ENCODE results near the gene LMF1. TPM values are rescaled to one million over a fixed set of nuclear protein-coding genes. Genes with fewer than 3 reads are reported as not detected.

Gene LMF1
- total and polyA plus RNA-seq, 9 of the 15 experiments (the other 6 are each of a cell fraction or from before 2014, with no cell fraction given): 0.11 to 1.6 (median 0.55) TPM; not detected in 1

DNA sequence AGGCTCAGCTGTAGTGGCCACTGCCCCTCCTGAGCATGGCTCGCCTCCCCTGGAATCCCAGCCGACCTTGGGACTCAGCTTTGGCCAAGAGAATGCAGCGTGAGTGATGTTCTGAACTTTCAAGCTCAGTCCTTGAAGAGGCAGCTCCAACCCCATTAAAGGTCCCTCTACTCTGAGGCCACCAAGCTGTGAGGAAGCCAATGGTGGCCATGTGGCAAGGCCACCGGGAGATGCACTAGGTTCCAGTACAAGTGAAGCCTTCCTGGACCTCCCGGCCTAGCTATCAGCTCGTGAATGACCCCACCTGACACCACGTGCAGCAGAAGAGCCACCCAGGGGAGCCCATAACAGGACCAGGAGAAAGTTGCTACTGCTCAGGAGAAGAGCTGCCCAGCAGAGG is 88.5 kb downstream of the LMF1 start:
- peaks cover 13% of the 10 kb centered on the region for H4K20me1 ChIP-seq (replicated peaks; ENCODE audit: control insufficient read depth, insufficient read depth, low read length)
- H3K79me2 ChIP-seq (ENCODE audit: control insufficient read depth, insufficient read depth, low read length): no peaks in the 10 kb centered on the region
- no peak overlapping the region for H3K4me3 ChIP-seq
- DNase-seq (ENCODE audit: extremely low read depth in 1 of 4, low spot score in 3 of 4): no peak
- H3K9me3 ChIP-seq (replicated peaks; ENCODE audit: control insufficient read depth, insufficient read depth, low read depth, low read length): no peaks in the 10 kb centered on the region
- intact Hi-C loops (cut with micrococcal nuclease) (no loop called here), in situ Hi-C loops (cut with MboI) (no loop called here)
- no peaks in the 10 kb centered on the region for H3K9me1 ChIP-seq (ENCODE audit: control insufficient read depth, insufficient read depth, low read length)
- no peak overlapping the region for H3K9ac ChIP-seq (ENCODE audit: insufficient read depth in 1 of 2, low read depth in 2 of 2, low read length in 2 of 2)
- no peak overlapping the region for H3K27ac ChIP-seq (ENCODE audit: extremely low read depth, low read depth, low read length)
- H3K36me3 ChIP-seq (ENCODE audit: control insufficient read depth, insufficient read depth, low read length): no peaks in the 10 kb centered on the region
- ChIA-PET CTCF (ENCODE audit: low intra/inter-chr PET ratio) (no interaction called here), POLR2A (interaction anchor here (0.9 to 1.5 kb wide), 2 partner anchors 9 to 11 kb away, joined by 3 to 4 read pairs; no protein-coding TSS in a partner anchor)
- H3K4me1 ChIP-seq (replicated peaks in 1 of 2; ENCODE audit: control insufficient read depth in 2 of 2, insufficient read depth in 2 of 2, low read length in 2 of 2): peaks cover 0 to 26% of the 10 kb centered on the region in 2 experiments; a peak in 1 of 5 replicates
- TF ChIP-seq EP400 (IDR thresholded peaks at IDR 0.05) (no peak), NR4A1 (CRISPR knock-in tag; IDR thresholded peaks at IDR 0.05) (no peak), NR4A1 (tag; IDR thresholded peaks at IDR 0.05) (no peak), MEF2A (IDR thresholded peaks at IDR 0.05; ENCODE audit: control insufficient read depth, low read depth, low read length) (no peak), SMC3 (conservative IDR thresholded peaks at IDR 0.05; ENCODE audit: insufficient read depth, low read depth, low read length) (no peak), RFX5 (IDR thresholded peaks at IDR 0.05; ENCODE audit: low read depth, low read length) (no peak), HEY1 (CRISPR knock-in tag; IDR thresholded peaks at IDR 0.05; ENCODE audit: borderline replicate concordance) (no peak), ZC3H11A (IDR thresholded peaks at IDR 0.05; ENCODE audit: low read depth, low read length) (no peak)
- WGBS (ENCODE audit: insufficient coverage, low coverage, missing lambda C conversion rate): 1% methylated on average over 7 of the region's 7 CpGs
- no peak overlapping the region for H2AFZ ChIP-seq (ENCODE audit: low read depth, low read length)
- BruUV-seq (replicated peaks): no TSS peak
- FAIRE-seq: no peak
- ATAC-seq: no peak
- no peak overlapping the region for H3K4me2 ChIP-seq (ENCODE audit: insufficient read depth, low read length)
- H3K27me3 ChIP-seq (ENCODE audit: control insufficient read depth in 2 of 2, insufficient read depth in 2 of 2, low read length in 2 of 2): peaks cover 28 to 68% of the 10 kb centered on the region in 2 experiments

Data from K562 (cell line).